ENCODE results near the gene GATA2. TPM values are rescaled to one million over a fixed set of nuclear protein-coding genes. Genes with fewer than 3 reads are reported as not detected.

The GATA2 gene
- total RNA-seq, 3 donors from 2014 or later (not counting 1 experiment from before 2014, with no cell fraction given), result 0.92 to 225 (median 8.4) TPM

DNA sequence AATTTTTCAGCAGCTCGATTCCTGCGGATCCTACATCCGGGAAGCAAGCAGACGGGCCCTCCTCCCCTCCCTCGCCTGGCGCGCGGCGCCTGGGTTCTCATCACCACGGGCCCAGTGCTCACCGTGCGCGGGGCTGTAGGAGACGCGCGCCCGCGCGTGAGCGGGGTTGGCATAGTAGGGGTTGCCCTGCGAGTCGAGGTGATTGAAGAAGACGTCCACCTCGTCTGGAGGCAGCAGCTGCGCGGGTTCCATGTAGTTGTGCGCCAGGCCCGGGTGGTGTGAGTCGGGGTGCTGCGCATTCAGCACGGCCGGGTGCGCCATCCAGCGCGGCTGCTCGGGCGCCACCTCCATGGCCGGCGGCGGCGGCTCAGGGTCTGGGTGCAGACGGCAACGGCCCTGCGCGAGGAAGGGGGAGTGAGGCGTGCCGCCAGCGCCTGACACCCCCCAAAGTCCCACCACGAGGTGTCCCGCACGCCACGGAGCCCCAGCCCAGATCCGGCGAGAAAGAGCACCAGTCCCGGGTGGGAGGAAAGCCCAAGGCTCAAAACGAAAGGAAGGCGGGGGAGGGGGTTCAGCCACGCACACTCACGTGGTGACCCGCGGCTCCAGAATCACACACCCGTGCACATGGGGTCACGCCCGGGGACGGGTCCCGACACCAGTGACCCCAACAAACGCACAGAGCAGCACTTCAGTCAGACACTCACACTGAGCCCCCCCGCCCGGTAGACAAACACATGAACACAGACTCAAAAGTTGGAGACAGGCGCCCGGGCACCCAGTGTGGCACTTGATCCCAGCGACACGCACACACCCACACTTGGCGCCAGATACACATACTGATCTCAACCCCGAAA, 6.1 kb downstream of the GATA2 start:
- Mint-ChIP-seq H3K4me3 (peak overlapping the region; percentile 70), H3K27ac (no peak overlapping the region), H3K27me3 (ENCODE audit: low read depth in 2 of 2) (peaks cover 53 to 78% of the 10 kb centered on the region in 2 donors), H3K4me1 (peaks cover 17 to 43% of the 10 kb centered on the region in 2 donors), H3K9me3 (no peaks in the 10 kb centered on the region), H3K36me3 (no peaks in the 10 kb centered on the region)
- DNase-seq (peak in 1 of 2 donors; percentile 36), ATAC-seq (peak in 1 of 3 donors; percentile 16)
- intact Hi-C loops (cut with micrococcal nuclease), result no loop called here
- Histone ChIP-seq H3K27me3 (ENCODE audit: control insufficient read depth, insufficient read depth, low read length) (peaks cover 76% of the 10 kb centered on the region), H3K4me3 (ENCODE audit: low read length) (no peak overlapping the region), H3K36me3 (ENCODE audit: control insufficient read depth, insufficient read depth, low read length) (no peaks in the 10 kb centered on the region), H3K9me3 (ENCODE audit: control insufficient read depth, insufficient read depth, low read length) (no peaks in the 10 kb centered on the region), H3K27ac (ENCODE audit: low read length) (no peak overlapping the region), H3K4me1 (ENCODE audit: control insufficient read depth, insufficient read depth, low read length) (peaks cover 54% of the 10 kb centered on the region)
- WGBS (ENCODE audit: insufficient coverage), result 2% methylated on average over 75 of the region's 75 CpGs
- TF ChIP-seq, protein P1, sequence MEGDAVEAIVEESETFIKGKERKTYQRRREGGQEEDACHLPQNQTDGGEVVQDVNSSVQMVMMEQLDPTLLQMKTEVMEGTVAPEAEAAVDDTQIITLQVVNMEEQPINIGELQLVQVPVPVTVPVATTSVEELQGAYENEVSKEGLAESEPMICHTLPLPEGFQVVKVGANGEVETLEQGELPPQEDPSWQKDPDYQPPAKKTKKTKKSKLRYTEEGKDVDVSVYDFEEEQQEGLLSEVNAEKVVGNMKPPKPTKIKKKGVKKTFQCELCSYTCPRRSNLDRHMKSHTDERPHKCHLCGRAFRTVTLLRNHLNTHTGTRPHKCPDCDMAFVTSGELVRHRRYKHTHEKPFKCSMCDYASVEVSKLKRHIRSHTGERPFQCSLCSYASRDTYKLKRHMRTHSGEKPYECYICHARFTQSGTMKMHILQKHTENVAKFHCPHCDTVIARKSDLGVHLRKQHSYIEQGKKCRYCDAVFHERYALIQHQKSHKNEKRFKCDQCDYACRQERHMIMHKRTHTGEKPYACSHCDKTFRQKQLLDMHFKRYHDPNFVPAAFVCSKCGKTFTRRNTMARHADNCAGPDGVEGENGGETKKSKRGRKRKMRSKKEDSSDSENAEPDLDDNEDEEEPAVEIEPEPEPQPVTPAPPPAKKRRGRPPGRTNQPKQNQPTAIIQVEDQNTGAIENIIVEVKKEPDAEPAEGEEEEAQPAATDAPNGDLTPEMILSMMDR (IDR thresholded peaks at IDR 0.05), result no peak

DNA sequence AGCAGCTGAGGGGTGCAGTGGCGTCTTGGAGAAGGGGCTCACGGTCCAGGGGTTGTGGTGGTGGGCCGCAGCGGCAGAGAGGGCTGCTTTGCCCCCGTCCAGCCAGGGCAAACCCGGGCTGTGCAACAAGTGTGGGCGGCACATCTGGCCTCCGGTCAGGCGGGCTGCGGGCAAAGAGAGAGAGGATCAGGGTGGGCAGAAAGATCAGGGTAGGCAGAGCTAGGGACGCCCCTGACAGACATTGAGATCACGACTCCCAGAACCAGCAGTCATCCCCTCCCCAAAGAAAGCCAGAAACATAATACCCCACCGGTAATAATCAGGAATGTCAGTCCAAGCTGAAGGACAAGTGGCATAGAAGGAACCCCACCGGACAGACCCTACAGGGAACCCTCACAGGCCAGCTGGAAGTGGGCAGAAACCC, 6.8 kb downstream of the GATA2 start:
- Mint-ChIP-seq H3K9me3 (no peaks in the 10 kb centered on the region), H3K36me3 (no peaks in the 10 kb centered on the region), H3K4me1 (peaks cover 17 to 43% of the 10 kb centered on the region in 2 donors), H3K27me3 (ENCODE audit: low read depth in 2 of 2) (peaks cover 56 to 75% of the 10 kb centered on the region in 2 donors), H3K27ac (no peak overlapping the region), H3K4me3 (peak overlapping the region; percentile 57)
- Histone ChIP-seq H3K9me3 (ENCODE audit: control insufficient read depth, insufficient read depth, low read length) (no peaks in the 10 kb centered on the region), H3K27me3 (ENCODE audit: control insufficient read depth, insufficient read depth, low read length) (peaks cover 71% of the 10 kb centered on the region), H3K4me3 (ENCODE audit: low read length) (no peak overlapping the region), H3K4me1 (ENCODE audit: control insufficient read depth, insufficient read depth, low read length) (peaks cover 49% of the 10 kb centered on the region), H3K36me3 (ENCODE audit: control insufficient read depth, insufficient read depth, low read length) (no peaks in the 10 kb centered on the region), H3K27ac (ENCODE audit: low read length) (no peak overlapping the region)
- DNase-seq, result no peak
- TF ChIP-seq, protein P1 (IDR thresholded peaks at IDR 0.05), result no peak
- no peak for ATAC-seq
- intact Hi-C loops (cut with micrococcal nuclease), result no loop called here
- WGBS (ENCODE audit: insufficient coverage), result 18% methylated on average over 14 of the region's 14 CpGs

DNA sequence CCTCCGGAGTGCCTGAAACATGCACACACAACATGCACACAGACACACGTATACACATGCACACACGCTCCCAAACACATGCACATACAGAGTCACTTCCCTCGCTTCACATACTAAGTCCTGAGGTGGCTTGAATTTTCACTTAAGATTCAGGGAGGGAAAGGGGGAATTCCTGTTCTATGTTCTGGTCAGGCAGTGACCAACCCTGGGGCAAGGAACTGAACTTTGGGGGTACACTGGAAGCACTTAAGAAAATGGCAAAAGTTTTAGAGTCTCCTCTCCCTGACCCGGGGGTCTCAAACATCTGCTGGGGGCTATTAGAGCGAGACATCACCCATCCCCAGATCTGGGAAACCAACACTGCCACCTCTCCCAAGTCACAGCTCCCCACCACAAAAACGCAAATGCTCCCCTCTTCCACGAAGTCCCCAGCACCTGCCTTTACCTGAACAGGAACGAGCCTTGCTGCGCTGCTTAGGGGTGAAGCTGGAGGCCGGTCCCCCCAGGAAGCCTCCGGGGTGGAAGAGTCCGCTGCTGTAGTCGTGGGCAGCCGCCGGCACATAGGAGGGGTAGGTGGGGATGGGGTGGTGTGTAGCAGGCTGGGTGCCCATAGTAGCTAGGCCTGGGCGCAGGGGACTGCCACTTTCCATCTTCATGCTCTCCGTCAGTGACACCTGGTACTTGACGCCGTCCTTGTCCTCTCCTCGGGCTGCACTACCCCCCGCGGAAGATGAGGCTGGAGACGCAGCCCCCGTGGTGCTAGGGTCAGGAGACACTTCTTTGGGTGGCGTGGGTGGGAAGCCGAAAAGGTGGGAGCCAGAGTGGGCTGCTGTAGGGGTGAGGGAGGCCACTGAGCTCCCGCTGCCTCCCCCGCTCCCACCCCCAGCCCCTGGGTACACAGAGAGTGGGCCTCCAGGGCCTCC, 7.5 kb downstream of the GATA2 start:
- H3K36me3 Mint-ChIP-seq, result no peaks in the 10 kb centered on the region
- Histone ChIP-seq H3K36me3 (ENCODE audit: control insufficient read depth, insufficient read depth, low read length) (no peaks in the 10 kb centered on the region), H3K4me3 (ENCODE audit: low read length) (no peak overlapping the region), H3K27ac (ENCODE audit: low read length) (no peak overlapping the region), H3K27me3 (ENCODE audit: control insufficient read depth, insufficient read depth, low read length) (peaks cover 64% of the 10 kb centered on the region), H3K9me3 (ENCODE audit: control insufficient read depth, insufficient read depth, low read length) (no peaks in the 10 kb centered on the region), H3K4me1 (ENCODE audit: control insufficient read depth, insufficient read depth, low read length) (peaks cover 47% of the 10 kb centered on the region)
- peaks cover 63 to 75% of the 10 kb centered on the region in 2 donors for H3K27me3 Mint-ChIP-seq (ENCODE audit: low read depth in 2 of 2)
- intact Hi-C loops (cut with micrococcal nuclease), result no loop called here
- H3K27ac Mint-ChIP-seq, result no peak overlapping the region
- H3K4me3 Mint-ChIP-seq, result no peak overlapping the region
- DNase-seq (no peak), ATAC-seq (no peak)
- 41% methylated on average over 28 of the region's 29 CpGs for WGBS (ENCODE audit: insufficient coverage)
- no peaks in the 10 kb centered on the region for H3K9me3 Mint-ChIP-seq
- H3K4me1 Mint-ChIP-seq, result peaks cover 17 to 43% of the 10 kb centered on the region in 2 donors
- TF ChIP-seq, protein P1 (IDR thresholded peaks at IDR 0.05), result no peak
